Neural progenitor cell (in vitro differentiated cells): Measurements from ENCODE around the gene CD96. TPM values are rescaled to one million over a fixed set of nuclear protein-coding genes. Genes with fewer than 3 reads are reported as not detected.

Experiments
- DNase-seq: peaks from one replicate; pipeline ENCODE4 v3.0.0-alpha.2; 2016; ENCODE audit warnings: low spot score
- H2AFZ ChIP-seq: fragments of 200-600 bp; sonication (generic); replicated peaks from 2 replicates; pipeline ENCODE4 v1.6.1; 2016; ENCODE audit warnings: antibody characterized with exemption
- H3F3A ChIP-seq: fragments of 200-600 bp; sonication (generic); 2 replicates; pipeline ENCODE4 v1.6.1; 2016; ENCODE audit warnings: antibody characterized with exemption, low read depth
- H3K27ac ChIP-seq: fragments of 200-600 bp; sonication (generic); 2 replicates; pipeline ENCODE4 v1.5.1; 2016; ENCODE audit warnings: mild to moderate bottlenecking
- H3K27me3 ChIP-seq: fragments of 200-600 bp; sonication (generic); 2 replicates; pipeline ENCODE4 v1.6.1; 2016; ENCODE audit warnings: mild to moderate bottlenecking, moderate library complexity
- H3K36me3 ChIP-seq: fragments of 200-600 bp; sonication (generic); 2 replicates; pipeline ENCODE4 v1.5.1; 2016
- H3K4me1 ChIP-seq: fragments of 200-600 bp; sonication (generic); 2 replicates; pipeline ENCODE4 v1.6.1; 2016; ENCODE audit warnings: mixed run types
- H3K4me2 ChIP-seq: fragments of 200-600 bp; sonication (generic); 2 replicates; pipeline ENCODE4 v1.6.1; 2016
- H3K4me3 ChIP-seq: fragments of 200-600 bp; sonication (generic); 2 replicates; pipeline ENCODE4 v1.5.1; 2016
- H3K79me2 ChIP-seq: fragments of 200-600 bp; sonication (generic); 2 replicates; pipeline ENCODE4 v1.6.1; 2016; ENCODE audit warnings: low read depth
- H3K9ac ChIP-seq: fragments of 200-600 bp; sonication (generic); 2 replicates; pipeline ENCODE4 v1.6.1; 2016
- H3K9me3 ChIP-seq: fragments of 200-600 bp; sonication (generic); 2 replicates; pipeline ENCODE4 v1.5.1; 2016; ENCODE audit warnings: low read depth
- H4K20me1 ChIP-seq: fragments of 200-600 bp; sonication (generic); 2 replicates; pipeline ENCODE4 v1.6.1; 2016; ENCODE audit warnings: low read depth
- H3K27ac Mint-ChIP-seq: 3 replicates; pipeline ENCODE4 v1.8.0; 2021; ENCODE audit warnings: mixed read lengths
- H3K27me3 Mint-ChIP-seq: 2 replicates; pipeline ENCODE4 v1.8.0; 2022; ENCODE audit warnings: low read depth, mild to moderate bottlenecking, inconsistent platforms, moderate library complexity, mixed read lengths; ENCODE audit not compliant: insufficient read depth
- H3K36me3 Mint-ChIP-seq: 3 replicates; pipeline ENCODE4 v1.8.0; 2021; ENCODE audit warnings: mixed read lengths
- H3K4me1 Mint-ChIP-seq: 3 replicates; pipeline ENCODE4 v1.8.0; 2021; ENCODE audit warnings: mixed read lengths
- H3K4me3 Mint-ChIP-seq: 3 replicates; pipeline ENCODE4 v1.8.0; 2021; ENCODE audit warnings: mild to moderate bottlenecking, moderate library complexity, mixed read lengths
- H3K9me3 Mint-ChIP-seq: 3 replicates; pipeline ENCODE4 v1.8.0; 2020; ENCODE audit warnings: mixed read lengths
- CTCF ChIP-seq: fragments of 200-600 bp; sonication (generic); IDR thresholded peaks from 2 replicates; pipeline ENCODE4 v1.5.1; 2017; ENCODE audit warnings: antibody characterized with exemption, mild to moderate bottlenecking
- EZH2 ChIP-seq: fragments of 200-600 bp; sonication (generic); IDR thresholded peaks from 2 replicates; pipeline ENCODE4 v1.6.1; 2017; ENCODE audit warnings: antibody characterized with exemption, mild to moderate bottlenecking, moderate library complexity
- EZH2phosphoT487 ChIP-seq: fragments of 200-600 bp; sonication (generic); IDR thresholded peaks from 2 replicates; pipeline ENCODE4 v1.6.1; 2017; ENCODE audit warnings: antibody characterized with exemption
- total RNA-seq: library from RNA; depleted of rRNA; stranded (reverse); fragments of >200 nt; gene quantifications from 2 replicates; pipeline ENCODE4 v1.2.3, GENCODE V29; 2015; ENCODE audit warnings: low replicate concordance

CD96 gene
- total RNA-seq, 1 donor from 2014 or later: not detected

DNA sequence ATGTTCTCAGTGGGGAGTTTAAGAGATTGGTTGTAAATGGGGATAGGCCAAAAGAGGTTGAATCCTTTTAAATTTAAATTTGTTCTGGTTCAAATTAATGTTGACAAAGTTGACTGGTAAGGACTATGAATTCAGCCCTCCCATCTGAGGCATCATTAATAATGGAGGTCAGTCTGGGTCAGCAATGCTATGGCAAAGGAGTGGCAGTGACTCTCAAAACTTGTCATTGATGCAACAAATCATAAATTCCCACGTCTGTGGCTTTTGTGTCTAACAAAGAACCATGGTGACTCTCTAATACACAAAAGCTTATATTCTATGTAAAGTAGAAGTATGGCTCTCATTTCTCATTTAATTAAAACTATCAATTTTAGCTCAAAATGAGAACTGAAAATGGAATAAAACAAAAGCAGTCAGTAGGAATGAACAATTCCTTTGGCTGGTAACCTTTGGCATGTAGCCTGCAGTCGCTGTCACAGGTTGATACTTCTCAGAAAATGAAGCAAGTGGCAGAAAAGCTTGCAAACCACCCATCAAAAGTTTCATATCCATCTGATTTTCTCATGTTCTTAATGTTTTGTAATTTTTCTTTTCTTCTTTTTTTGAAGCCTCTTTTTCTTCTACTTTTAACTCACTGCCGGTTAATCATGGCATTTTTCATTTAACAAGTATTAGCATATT lies 65.4 kb downstream of the CD96 start:
- Histone ChIP-seq H3F3A (no peaks in the 10 kb centered on the region), H2AFZ (no peak overlapping the region), H3K27ac (no peak overlapping the region), H3K36me3 (no peaks in the 10 kb centered on the region), H3K27me3 (no peaks in the 10 kb centered on the region), H3K79me2 (no peaks in the 10 kb centered on the region), H3K4me2 (no peak overlapping the region), H3K9me3 (no peaks in the 10 kb centered on the region), H3K9ac (no peak overlapping the region), H3K4me1 (no peaks in the 10 kb centered on the region), H4K20me1 (no peaks in the 10 kb centered on the region), H3K4me3 (no peak overlapping the region)
- Mint-ChIP-seq H3K4me1 (no peaks in the 10 kb centered on the region), H3K36me3 (no peaks in the 10 kb centered on the region), H3K27me3 (no peaks in the 10 kb centered on the region), H3K9me3 (no peaks in the 10 kb centered on the region), H3K27ac (no peak overlapping the region), H3K4me3 (no peak overlapping the region)
- DNase-seq: no peak
- TF ChIP-seq EZH2 (no peak), EZH2phosphoT487 (no peak), CTCF (no peak)

DNA sequence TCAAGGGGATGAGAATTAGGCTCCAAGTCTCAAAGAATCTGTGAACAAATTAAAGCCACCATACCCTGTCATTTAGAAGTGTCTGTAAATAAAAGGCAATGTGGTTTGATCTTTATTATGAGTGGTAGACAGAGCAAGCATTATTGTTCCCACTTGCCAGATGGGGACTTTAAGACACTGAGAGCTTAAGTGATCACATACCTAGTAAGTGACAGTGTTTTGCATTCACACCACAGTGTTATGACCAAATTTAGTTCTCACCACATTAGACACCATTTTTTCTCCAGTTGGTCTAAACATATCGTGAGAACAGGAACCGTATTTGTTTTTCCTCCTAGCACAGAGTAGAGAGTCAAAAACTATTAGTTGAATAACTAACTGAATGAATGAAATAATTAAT lies 66.4 kb downstream of the CD96 start:
- no peak overlapping the region for H3K4me2 ChIP-seq
- H3K9me3 ChIP-seq: no peaks in the 10 kb centered on the region
- Mint-ChIP-seq H3K36me3 (no peaks in the 10 kb centered on the region), H3K4me1 (no peaks in the 10 kb centered on the region), H3K9me3 (no peaks in the 10 kb centered on the region), H3K27me3 (no peaks in the 10 kb centered on the region), H3K4me3 (no peak overlapping the region), H3K27ac (no peak overlapping the region)
- H2AFZ ChIP-seq: no peak overlapping the region
- no peak overlapping the region for H3K9ac ChIP-seq
- H3K27me3 ChIP-seq: no peaks in the 10 kb centered on the region
- no peaks in the 10 kb centered on the region for H3K36me3 ChIP-seq
- H3K79me2 ChIP-seq: no peaks in the 10 kb centered on the region
- no peak overlapping the region for H3K27ac ChIP-seq
- H3K4me1 ChIP-seq: no peaks in the 10 kb centered on the region
- H3F3A ChIP-seq: no peaks in the 10 kb centered on the region
- H4K20me1 ChIP-seq: no peaks in the 10 kb centered on the region
- no peak for DNase-seq
- no peak overlapping the region for H3K4me3 ChIP-seq
- TF ChIP-seq EZH2: no peak

- Mint-ChIP-seq H3K4me3 (no peak overlapping the region), H3K4me1 (no peaks in the 10 kb centered on the region), H3K27me3 (peaks cover 2% of the 10 kb centered on the region), H3K27ac (no peak overlapping the region), H3K9me3 (no peaks in the 10 kb centered on the region), H3K36me3 (no peaks in the 10 kb centered on the region)
- Histone ChIP-seq H3K4me1 (no peaks in the 10 kb centered on the region), H4K20me1 (no peaks in the 10 kb centered on the region), H3K4me2 (no peak overlapping the region), H3F3A (no peaks in the 10 kb centered on the region), H3K79me2 (no peaks in the 10 kb centered on the region), H3K27ac (no peak overlapping the region), H2AFZ (no peak overlapping the region), H3K27me3 (no peaks in the 10 kb centered on the region), H3K9me3 (no peaks in the 10 kb centered on the region), H3K9ac (no peak overlapping the region), H3K4me3 (no peak overlapping the region), H3K36me3 (no peaks in the 10 kb centered on the region)
- DNase-seq: no peak
- TF ChIP-seq CTCF (no peak), EZH2 (no peak), EZH2phosphoT487 (no peak)
Observed at GRCh38 chr3:111609700-111610099, 67.7 kb downstream of the CD96 start.

DNA sequence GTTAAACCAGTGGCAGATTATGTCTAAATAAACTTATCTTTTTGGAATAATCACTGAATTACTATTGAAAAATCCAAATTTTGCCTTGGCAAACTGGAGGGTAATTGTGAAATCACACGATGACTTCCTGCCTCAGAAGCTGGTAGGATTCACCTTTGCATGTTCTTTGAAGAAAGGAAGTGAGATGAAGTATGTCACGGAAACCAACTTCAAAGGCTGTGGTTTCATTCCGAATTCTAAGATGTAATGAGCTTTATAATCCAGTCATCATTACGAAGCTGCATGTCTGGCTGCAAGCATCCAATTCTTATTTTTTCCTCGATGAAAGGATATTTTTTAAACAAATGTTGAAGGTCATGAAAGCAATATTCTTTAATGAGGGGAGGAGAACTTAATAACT lies 68.2 kb downstream of the CD96 start:
- no peak overlapping the region for H3K27ac ChIP-seq
- no peaks in the 10 kb centered on the region for H3K4me1 ChIP-seq
- Mint-ChIP-seq H3K4me3 (no peak overlapping the region), H3K27me3 (peaks cover 2% of the 10 kb centered on the region), H3K9me3 (no peaks in the 10 kb centered on the region), H3K36me3 (no peaks in the 10 kb centered on the region), H3K27ac (no peak overlapping the region), H3K4me1 (no peaks in the 10 kb centered on the region)
- H4K20me1 ChIP-seq: no peaks in the 10 kb centered on the region
- H3K4me3 ChIP-seq: no peak overlapping the region
- H3K27me3 ChIP-seq: no peaks in the 10 kb centered on the region
- H3K79me2 ChIP-seq: no peaks in the 10 kb centered on the region
- no peak overlapping the region for H3K4me2 ChIP-seq
- no peaks in the 10 kb centered on the region for H3K36me3 ChIP-seq
- H3K9me3 ChIP-seq: no peaks in the 10 kb centered on the region
- TF ChIP-seq CTCF (no peak), EZH2phosphoT487 (no peak)
- no peak for DNase-seq
- no peak overlapping the region for H2AFZ ChIP-seq
- no peak overlapping the region for H3K9ac ChIP-seq
- no peaks in the 10 kb centered on the region for H3F3A ChIP-seq
